ENCODE data around the gene DCLK1.

GRCh38 chr13:36072152-36072935 lies 58.8 kb downstream of the DCLK1 start:
- no peak for TF ChIP-seq CTCF (IDR thresholded peaks at IDR 0.05)
- no peak for TF ChIP-seq POLR2A (IDR thresholded peaks at IDR 0.05)

Measured in right lobe of liver (tissue), 4 donors.